ENCODE measurements around the gene TYW5.
A peak's percentile ranks its signal among the peaks of the same experiment; 100 is the strongest.

The TYW5 gene, protein sequence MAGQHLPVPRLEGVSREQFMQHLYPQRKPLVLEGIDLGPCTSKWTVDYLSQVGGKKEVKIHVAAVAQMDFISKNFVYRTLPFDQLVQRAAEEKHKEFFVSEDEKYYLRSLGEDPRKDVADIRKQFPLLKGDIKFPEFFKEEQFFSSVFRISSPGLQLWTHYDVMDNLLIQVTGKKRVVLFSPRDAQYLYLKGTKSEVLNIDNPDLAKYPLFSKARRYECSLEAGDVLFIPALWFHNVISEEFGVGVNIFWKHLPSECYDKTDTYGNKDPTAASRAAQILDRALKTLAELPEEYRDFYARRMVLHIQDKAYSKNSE

DNA sequence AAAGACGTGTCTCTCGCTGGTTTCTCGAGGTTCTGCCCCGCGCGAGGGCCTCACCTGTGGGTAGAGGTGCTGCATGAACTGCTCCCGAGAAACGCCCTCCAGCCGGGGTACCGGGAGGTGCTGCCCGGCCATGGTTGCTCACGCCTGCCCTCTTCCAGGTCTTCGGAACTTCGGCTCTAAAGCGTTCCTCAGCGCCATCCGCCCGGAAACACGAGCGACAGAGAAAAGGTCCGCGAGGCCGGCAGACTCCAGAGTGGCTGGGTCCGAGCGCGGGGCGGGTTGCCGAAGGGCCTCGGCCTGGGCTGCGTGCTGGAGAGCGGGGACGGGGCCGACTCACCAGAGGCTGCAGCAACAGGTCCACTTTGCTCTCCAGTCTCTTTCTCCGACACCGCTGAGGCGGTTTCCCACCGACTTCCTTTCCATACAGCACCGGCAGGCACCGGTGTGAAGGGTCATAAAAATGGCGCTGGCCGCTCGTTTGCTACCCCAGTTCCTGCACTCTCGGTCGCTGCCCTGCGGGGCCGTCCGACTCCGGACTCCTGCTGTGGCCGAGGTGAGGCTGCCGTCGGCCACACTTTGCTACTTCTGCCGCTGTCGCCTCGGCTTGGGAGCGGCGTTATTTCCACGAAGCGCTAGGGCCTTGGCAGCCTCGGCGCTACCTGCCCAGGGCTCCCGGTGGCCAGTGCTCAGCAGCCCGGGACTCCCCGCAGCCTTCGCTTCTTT, at the start of gene TYW5, which contains the start of gene MAIP1:
Gene TYW5, minus strand, starts transcription at position 153 of the 723 bp plus-strand sequence. Its CDS starts 21 bp downstream, at position 132.
Gene MAIP1, plus strand, starts transcription at position 244 of the 723 bp plus-strand sequence. Its CDS starts 217 bp downstream, at position 461.
- peak; percentile 93 to 95 for DNase-seq

DNA sequence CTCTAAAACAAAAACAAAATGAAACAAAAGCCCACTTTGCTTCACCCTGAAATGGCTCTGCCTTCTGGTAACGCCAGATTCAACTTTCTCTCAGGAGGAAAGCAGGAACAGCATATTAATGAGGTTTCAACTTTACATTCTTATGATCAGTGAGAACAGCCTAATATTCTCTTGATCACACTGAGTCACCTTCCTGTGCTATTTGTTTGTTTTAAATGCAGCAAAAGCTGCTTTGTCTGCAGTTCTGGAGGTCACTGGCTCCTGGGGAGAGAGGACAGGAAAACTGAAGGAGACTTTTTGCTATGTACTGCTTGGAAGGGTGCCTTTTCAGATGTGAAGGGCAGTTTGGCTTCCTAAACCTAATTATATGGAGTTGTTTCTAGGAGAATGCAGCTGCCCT, 48.2 kb upstream of the TYW5 start:
- DNase-seq, result no peak

DNA sequence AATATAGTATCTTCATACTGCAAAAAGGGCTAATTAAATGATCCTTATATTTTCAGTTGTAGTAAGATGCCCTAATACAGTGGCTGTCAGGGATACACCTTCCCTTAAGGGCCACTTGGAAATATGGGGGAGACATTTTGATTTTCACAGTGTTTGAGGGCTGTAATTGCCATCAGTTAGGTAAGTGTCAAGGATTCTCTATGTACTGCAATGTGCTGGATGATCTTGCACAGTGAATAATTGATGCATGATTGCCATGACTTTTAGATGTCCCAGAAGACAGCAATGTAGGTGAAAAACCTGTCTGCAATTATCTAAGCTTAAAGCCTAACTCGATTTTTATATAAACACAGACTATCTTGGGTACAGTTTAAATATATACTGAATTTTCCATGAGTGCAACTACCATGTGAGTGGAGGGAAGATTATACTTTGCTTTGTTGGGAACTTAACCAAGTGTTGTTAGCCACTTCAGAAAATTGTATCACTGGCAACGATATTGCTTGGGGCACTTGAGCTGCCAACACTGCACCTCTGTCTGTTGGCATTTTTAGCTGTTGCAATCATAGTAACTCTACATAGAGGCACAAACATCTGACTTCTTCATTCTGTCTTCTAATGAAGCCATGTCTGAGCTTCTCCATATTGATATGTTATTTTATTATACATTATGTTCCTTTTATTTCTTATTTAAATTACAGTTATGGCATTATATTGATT, 45.3 kb upstream of the TYW5 start:
- DNase-seq, result no peak

DNA sequence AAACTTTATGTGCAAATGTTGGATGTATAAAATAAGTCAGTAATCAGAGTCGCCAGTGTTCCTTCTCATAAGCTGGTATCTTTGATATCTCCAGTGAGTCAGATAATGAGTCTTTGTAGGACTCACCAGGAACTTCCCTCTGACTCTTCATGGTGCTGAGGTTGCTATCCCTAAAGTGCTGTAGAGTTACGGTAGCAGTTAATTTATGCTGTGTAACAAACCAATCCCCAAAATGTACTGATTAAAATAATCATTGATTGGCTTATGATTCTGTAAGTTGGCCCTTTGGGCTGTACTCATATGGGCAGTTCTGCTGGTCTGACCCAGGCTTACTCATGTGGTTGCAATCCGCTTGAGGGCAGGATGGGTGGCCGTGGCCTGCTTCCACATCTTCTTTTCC, 43.9 kb upstream of the TYW5 start:
- no peak for DNase-seq

DNA sequence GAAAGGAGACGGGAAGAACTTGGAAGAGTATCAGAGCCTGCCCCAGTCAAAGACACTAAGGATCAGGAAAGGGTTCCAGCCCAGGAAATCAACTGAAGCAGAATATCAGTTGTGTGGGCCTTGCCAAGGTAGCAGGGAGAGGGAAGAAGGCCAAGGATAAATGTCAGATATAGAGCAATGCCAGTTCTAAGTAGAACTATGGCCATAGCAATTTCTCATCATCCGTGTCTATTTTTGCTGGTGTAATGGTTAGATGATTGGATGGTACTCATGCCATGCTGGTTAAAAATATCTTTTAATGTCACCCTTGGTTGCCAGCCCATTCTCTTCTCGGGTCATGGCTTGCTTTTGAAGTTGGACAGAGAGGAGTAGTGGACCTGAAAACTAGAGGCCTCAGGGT, 42.0 kb upstream of the TYW5 start:
- DNase-seq, result no peak

DNA sequence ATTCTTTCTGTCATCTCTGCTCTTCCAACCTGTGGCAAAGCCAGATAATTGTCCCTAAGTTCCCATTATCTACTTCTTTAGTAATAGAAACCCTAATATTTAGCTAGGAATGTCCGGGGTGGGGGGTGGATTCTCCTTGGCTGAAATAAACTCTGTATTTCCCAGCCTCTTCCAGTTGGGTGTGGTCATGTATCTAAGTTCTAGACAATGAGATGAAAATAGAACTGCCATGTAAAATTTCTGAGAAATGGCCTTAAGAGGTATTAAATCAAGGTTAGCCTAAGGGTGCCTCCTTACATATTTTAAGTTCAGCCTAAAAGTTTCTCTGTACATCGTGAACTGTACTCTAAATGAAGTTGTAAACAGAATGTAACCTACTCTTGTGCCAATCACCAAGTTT, 39.6 kb upstream of the TYW5 start:
- no peak for DNase-seq

DNA sequence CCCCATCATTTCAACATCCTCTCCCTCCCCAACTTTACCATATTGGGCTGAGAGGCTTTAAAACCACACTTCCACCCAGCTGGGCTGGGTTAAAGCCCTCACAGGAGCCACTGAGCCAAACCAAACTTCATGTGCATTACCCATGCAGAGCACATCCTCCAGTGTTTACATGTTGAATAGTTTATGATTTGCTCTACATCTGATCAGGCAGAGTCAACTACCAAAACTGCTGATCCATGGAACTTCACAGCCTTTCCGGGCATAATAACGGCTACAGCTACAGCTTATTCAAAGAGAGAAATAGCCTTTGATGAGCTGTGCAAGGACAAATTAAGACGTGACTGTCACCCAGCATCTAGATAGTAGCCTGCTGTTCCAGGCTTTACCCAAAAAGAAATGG, 39.1 kb upstream of the TYW5 start:
- DNase-seq, result no peak

DNA sequence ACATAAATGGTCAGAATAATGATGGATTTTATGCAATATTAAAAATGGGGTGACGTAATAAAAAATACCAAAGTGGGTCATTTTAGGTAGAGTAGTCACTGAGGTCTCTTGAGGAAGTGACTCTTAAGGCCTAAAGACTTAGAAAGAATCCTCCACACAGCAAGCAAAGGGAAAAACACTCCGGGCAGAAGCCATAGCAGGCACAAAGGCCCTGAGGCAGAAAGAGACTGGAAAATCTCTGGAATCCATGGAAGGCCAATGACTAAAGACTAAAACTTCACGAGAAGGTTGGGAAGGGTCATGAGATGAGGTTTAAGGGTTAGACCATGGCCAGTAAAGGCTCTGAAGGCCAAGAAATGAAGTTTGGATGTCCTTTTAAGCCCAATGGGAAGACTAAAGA, 37.0 kb upstream of the TYW5 start:
- DNase-seq, result no peak

DNA sequence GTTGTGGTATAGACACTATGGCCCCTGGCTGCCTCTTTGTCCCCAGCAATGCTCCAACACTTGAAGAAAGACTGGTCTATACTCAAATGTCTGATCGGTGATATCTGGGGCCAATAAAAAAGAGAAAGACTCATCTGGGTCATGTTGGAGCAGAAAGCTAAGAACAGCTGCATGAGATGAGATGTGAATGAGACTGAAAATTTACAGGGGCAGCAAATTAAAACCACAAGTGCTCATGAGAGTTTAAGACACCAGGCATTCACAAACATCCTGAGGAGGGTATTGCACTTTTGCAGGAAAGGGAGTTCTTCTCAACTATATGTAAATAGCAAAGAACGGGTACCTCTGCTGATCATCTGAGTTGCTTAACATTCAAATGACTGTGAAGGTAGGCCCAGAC, 36.4 kb upstream of the TYW5 start:
- DNase-seq, result no peak

DNA sequence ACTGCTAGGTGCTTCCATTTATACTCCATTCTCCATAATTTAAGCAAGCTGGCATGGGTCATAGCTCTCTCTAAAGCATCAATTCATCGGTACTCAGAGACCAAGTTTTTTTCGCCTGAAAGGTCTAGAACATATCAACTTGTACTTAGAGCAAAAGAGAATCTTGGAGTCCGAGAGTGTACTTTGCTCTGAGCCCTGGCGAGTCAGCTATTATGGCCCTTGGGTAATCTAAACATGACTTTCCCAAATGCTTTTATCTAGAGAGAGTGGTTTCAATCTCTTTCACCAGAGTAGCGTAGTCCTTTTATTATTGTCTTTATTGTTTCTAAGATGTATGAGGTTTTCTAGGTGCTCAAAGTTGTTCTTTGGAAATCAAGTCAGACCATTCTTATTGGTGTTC, 34.5 kb upstream of the TYW5 start:
- DNase-seq, result no peak

DNA sequence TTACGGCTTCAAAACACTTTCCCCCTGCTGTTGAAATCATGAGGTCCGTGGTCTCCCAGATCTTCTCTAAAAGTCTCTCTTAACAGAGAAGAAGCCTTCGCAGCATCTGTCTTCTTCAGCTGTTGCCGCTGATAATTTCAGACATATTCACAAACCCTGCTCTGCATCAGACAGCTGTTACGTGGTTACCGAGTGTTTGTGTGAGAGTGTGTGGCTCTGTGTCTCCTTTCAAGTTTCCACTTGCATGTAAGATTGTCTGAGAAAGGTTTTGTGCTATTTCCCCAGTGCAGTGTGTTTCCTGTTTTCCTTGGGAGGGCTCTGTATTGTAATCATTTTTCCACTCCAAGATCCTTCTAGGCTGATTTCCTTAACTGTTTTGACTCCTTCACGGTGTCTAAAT, 32.9 kb upstream of the TYW5 start:
- peak; percentile 16 to 52 for DNase-seq

DNA sequence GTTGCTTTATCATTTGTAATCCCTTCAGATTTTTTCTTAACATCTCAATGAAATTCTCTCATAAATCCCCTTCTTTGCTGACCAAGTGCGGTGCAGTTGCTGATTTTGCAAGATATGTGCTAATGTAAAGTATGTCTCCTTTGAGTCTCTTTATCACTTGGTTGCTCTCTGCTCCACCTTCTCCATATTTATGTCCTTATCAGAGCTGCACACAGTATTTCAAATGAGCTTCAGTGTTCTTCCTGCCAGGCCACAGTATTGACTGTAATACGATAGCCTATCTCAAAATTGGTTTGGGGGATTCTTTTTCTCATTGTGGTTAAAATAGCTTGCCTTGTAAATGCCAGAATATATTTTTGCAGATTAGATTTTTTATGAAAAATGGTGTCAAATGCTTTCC, 32.3 kb upstream of the TYW5 start:
- no peak for DNase-seq

DNA sequence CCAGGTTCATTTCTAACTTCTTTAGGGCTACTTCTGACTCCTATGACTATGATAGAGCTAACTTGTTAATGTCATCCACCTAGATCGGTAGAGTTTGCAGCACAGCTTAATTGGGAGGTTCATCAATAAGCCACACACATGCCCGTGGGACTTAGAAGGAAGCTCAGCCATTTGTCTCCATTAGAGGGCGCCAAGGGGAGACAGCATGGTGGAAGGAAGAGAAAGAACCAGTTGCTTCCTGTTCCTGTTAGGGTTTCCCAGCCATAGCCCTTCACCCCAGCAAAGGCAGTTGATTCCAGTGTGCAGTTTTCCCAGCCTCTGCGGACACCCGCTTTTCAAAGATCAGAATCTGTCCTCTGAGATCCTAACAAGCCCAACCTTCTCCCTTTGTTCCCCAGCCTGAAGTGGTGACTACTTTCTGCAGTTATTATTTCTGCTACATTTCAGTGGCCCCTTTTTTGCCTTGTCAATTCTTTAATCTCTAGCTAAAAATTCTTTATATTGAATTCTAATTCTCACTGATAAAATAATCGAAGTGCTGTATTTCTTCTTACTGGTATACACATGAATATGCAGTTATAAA, 30.4 kb upstream of the TYW5 start:
- peak; percentile 85 to 93 for DNase-seq

DNA sequence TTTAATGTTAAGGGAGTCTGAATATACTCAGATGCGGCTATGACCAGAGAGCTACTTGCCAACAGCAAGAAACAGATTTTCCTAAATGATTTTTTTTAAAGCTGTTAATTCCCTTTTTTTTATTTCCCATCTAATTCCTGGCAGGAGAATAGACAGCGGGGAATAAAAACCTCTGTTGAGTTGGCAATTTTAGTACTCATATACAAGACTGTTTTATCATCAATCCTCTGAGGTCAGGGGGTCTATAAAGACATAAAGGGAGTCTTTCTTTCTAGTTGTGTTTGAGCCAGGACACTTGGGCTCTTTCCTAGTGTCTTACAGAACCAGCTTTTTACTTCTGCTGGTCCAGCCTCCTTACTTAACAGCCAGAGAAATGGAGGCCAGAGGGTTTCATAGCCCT, 29.5 kb upstream of the TYW5 start:
- no peak for DNase-seq

DNA sequence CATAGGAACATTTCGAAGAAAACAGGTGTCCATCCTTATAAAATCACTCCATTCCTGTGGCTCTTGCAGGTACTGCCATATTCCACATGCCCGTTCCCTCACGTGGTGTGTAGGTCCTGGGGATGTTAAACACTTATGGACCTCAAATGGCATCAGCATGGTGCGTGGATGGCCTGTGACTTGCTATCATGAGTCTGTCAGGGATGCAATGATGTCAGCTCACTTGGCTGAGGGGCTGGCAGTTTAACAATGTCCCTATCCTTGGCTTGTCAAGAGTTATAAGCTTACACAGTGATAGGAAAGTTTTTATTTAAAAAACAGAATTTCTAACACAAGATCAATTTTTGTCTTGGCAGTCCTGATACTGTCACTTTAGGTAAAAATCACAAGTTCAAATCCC, 28.9 kb upstream of the TYW5 start:
- DNase-seq, result no peak

DNA sequence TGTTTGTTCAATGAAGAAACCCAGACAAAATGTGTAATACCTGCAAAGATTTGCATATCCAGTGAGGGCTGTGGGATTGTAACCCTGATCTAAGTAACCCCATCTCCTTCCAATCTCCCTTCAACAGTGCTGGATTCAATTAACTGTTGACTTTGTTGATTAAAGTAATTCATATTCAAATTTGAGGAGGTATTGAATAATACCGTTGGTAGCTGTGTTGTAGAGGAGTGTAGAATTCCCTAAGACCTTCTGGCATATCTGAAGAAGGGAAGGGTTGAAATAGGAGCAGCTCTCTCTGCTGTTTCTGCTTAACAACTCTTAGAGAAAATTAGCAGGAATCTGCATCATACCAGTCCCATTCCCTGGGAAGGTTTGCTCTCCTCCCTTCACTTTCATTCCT, 28.2 kb upstream of the TYW5 start:
- no peak for DNase-seq

DNA sequence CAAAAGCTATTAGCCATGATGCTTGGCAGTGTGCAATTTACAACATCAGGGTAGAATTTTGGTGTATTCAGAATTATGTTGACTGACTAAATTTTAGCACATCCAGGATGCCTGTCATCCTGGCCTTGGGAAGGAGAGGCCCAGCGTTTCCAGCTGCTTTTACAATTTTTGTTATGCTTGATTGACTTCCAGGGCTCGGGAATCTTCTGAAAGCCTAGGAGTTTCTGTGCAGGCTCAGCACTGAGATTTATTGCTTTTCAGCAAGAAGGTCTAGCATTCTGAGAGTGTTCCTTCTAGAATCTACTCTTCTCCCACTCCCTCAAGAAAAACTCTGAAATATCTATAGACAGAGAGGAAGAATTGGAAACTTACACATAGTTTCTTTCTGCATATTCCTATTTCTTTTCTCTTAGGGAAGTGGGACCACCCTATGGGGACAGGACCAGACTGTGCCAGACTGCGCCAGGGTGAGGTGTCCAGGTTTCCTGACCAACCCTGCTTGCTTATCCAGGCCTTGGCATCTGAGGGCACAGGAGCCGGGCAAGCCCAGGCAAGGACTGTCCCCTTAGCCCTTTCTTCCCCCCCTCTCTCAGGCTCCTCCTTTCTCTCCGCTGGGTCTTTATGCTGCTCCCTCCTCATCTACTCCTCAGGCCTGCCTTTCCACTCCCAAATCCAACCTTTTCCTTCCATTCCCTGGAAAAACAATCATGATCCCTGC, 27.0 kb upstream of the TYW5 start:
- no peak for DNase-seq

DNA sequence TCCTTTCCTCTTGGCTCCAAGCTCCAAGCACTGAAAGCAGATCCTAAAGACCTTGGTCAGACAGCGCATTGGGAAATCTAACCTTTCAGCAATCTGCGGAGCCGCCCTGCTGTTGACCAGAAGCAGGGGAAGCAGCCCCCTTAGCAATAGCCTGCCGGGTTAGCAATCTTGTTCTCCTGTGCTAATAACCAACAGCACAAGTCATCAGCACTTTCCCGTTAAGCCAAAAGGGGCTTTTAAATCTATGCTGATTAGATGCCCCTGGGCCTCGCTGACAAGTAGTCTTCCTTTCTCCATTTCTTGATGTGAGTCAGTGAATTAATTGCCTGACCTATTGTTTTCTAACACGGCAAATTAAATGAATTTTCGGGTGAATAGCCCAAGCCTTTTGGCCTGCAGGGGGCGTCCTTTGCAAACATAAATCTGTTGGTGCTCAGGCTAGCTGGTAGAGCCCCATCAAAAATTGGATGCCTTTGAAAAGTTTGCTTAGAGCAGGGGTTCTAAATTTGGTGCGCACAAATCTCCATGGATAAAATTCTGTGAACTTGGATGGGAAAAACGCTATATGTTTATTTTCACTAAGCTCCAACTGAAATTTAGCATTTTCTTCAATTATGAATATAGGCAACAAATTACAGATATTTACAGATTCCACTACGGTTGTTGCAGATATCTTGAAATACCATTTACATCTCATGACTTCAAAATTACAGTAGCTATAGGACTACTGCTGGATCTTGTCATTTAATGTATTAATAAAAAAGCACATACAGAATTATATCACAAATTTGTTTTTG, 24.7 kb upstream of the TYW5 start:
- DNase-seq, result peak; percentile 79 to 85

DNA sequence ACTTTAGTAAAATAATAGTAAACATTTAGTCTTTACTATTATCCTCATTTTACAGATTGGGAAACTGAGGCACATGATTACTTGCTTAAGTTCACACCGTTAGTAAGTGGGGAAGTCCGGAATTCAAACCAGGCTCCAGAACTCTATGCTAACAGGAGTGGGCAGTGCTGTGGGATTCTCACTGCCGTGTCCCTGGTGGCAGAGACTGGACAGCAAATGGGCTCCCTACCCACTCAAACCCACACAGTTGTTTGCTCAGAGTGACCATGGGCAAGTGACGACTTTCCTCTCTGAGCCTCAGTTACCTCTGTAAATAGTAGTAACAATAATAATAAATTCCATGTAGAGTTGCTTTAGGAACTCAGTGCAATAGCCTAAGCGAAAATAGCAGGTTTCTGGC, 24.1 kb upstream of the TYW5 start:
- DNase-seq, result no peak

DNA sequence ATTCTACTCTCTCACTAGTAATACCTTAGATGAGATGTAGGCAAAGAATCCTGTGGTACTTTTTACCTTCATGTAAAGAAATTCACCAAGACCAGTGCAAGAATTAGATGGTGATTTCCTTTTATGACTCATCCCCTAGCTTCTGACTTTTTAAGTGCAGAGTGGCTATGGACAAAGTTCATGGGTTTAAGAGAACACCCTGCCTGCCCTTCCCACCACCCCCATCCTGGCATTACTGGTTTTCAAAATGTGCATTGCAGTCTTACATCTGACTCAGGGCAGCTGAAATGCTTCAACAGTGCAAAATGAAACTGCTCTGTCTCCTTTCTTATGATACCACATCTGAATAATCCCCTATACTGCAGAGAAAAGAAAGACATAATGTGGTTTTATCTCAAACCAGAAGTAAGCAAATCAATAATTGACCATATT, 22.7 kb upstream of the TYW5 start:
- no peak for DNase-seq

DNA sequence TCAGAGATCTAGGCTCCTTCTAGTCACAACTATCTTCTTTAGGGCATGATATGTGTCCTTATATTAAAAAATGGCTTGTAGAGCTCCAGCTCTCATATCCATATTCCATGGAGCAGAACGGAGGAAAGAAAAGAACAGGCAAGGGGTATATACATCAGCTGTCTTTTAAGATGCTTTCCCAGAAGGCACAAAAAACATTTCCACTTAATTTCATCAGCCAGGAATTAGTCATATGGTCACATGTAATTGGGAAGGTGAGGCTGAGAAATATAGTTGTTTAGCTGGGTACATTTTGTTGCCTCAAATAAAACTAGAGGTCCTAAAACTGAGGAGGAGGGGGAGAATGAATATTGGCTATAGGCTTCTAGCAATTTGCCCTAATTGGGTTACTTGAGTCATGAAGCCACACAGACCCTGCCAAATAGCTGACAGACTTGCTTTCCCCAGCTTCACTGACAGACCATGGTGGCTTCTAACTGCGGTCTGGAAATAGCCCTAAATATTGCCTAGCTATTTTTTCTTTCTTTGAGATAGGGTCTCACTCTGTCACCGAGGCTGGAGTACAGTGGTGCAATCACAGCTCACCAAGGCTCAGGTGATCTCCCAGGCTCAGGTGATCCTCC, 20.1 kb upstream of the TYW5 start:
- DNase-seq, result no peak
